Nephron progenitor cell (in vitro differentiated cells): Measurements from ENCODE around the gene ANO1.

Source experiments
- DNase-seq: peaks from one replicate; pipeline ENCODE4 v3.0.0; 2021
- H3K27ac Mint-ChIP-seq: 2 replicates; pipeline ENCODE4 v1.8.0; 2021; ENCODE audit warnings: mild to moderate bottlenecking, moderate library complexity, mixed read lengths
- H3K27me3 Mint-ChIP-seq: 2 replicates; pipeline ENCODE4 v1.8.0; 2021; ENCODE audit warnings: mild to moderate bottlenecking, low read depth, mixed read lengths; ENCODE audit not compliant: poor library complexity
- H3K36me3 Mint-ChIP-seq: 2 replicates; pipeline ENCODE4 v1.8.0; 2021; ENCODE audit warnings: low read depth, mixed read lengths
- H3K4me1 Mint-ChIP-seq: 2 replicates; pipeline ENCODE4 v1.8.0; 2021; ENCODE audit warnings: mixed read lengths
- H3K4me3 Mint-ChIP-seq: 2 replicates; pipeline ENCODE4 v1.8.0; 2021; ENCODE audit warnings: mild to moderate bottlenecking, moderate library complexity, mixed read lengths
- H3K9me3 Mint-ChIP-seq: 2 replicates; pipeline ENCODE4 v1.8.0; 2021; ENCODE audit warnings: mild to moderate bottlenecking, moderate library complexity, mixed read lengths
- CTCF ChIP-seq: fragments of 200-600 bp; sonication (generic); IDR thresholded peaks from 2 replicates; pipeline ENCODE4 v1.5.0; 2021; ENCODE audit warnings: antibody characterized with exemption

The ANO1 gene

GRCh38 chr11:70113801-70114200 lies 35.7 kb downstream of the ANO1 start:
- peaks cover 36% of the 10 kb centered on the region for H3K4me1 Mint-ChIP-seq
- no peak for TF ChIP-seq CTCF
- no peaks in the 10 kb centered on the region for H3K36me3 Mint-ChIP-seq
- DNase-seq = no peak
- H3K9me3 Mint-ChIP-seq = no peaks in the 10 kb centered on the region
- H3K27ac Mint-ChIP-seq = no peak overlapping the region
- H3K27me3 Mint-ChIP-seq = peaks cover 26% of the 10 kb centered on the region
- H3K4me3 Mint-ChIP-seq = no peak overlapping the region

- Mint-ChIP-seq H3K9me3 (no peaks in the 10 kb centered on the region), H3K4me3 (no peak overlapping the region), H3K36me3 (no peaks in the 10 kb centered on the region), H3K27ac (peak overlapping the region; percentile 36), H3K4me1 (peaks cover 18% of the 10 kb centered on the region), H3K27me3 (peaks cover 43% of the 10 kb centered on the region)
- no peak for TF ChIP-seq CTCF
- DNase-seq = no peak
These were observed 37.7 kb downstream of the ANO1 start for GRCh38 chr11:70115778-70116177.

- H3K4me1 Mint-ChIP-seq = peaks cover 18% of the 10 kb centered on the region
- no peak overlapping the region for H3K4me3 Mint-ChIP-seq
- H3K9me3 Mint-ChIP-seq = no peaks in the 10 kb centered on the region
- H3K27ac Mint-ChIP-seq = peak overlapping the region; percentile 36
- no peak for TF ChIP-seq CTCF
- peaks cover 51% of the 10 kb centered on the region for H3K27me3 Mint-ChIP-seq
- DNase-seq = no peak
- no peaks in the 10 kb centered on the region for H3K36me3 Mint-ChIP-seq
These were observed 38.4 kb downstream of the ANO1 start for GRCh38 chr11:70116386-70117065.

- DNase-seq = no peak
- H3K27me3 Mint-ChIP-seq = peaks cover 57% of the 10 kb centered on the region
- H3K4me3 Mint-ChIP-seq = no peak overlapping the region
- peaks cover 13% of the 10 kb centered on the region for H3K4me1 Mint-ChIP-seq
- no peak for TF ChIP-seq CTCF
- H3K36me3 Mint-ChIP-seq = no peaks in the 10 kb centered on the region
- H3K27ac Mint-ChIP-seq = no peak overlapping the region
- no peaks in the 10 kb centered on the region for H3K9me3 Mint-ChIP-seq
These were observed 39.5 kb downstream of the ANO1 start for GRCh38 chr11:70117567-70118145.

GRCh38 chr11:70118642-70119041 lies 40.5 kb downstream of the ANO1 start:
- Mint-ChIP-seq H3K4me3 (no peak overlapping the region), H3K27me3 (peaks cover 64% of the 10 kb centered on the region), H3K9me3 (no peaks in the 10 kb centered on the region), H3K36me3 (no peaks in the 10 kb centered on the region), H3K27ac (no peak overlapping the region), H3K4me1 (peaks cover 16% of the 10 kb centered on the region)
- no peak for DNase-seq
- no peak for TF ChIP-seq CTCF

- Mint-ChIP-seq H3K4me1 (peaks cover 24% of the 10 kb centered on the region), H3K4me3 (no peak overlapping the region), H3K9me3 (no peaks in the 10 kb centered on the region), H3K27me3 (peaks cover 66% of the 10 kb centered on the region), H3K36me3 (no peaks in the 10 kb centered on the region), H3K27ac (no peak overlapping the region)
- TF ChIP-seq CTCF = no peak
- DNase-seq = no peak
These were observed 41.4 kb downstream of the ANO1 start for GRCh38 chr11:70119502-70119901.
